ENCODE results near the gene VWA2.

VWA2 gene

GRCh38 chr10:114281461-114281860 lies 42.4 kb downstream of the VWA2 start:
- DNase-seq (ENCODE audit: low read depth, low spot score): no peak
- in situ Hi-C loops (cut with HindIII; ENCODE audit: low sequenced_read_pairs): no loop called here
- H3K4me3 ChIP-seq (ENCODE audit: low read depth, low read length): no peak overlapping the region
- TF ChIP-seq CTCF (IDR thresholded peaks at IDR 0.05; ENCODE audit: low read depth, low read length): no peak

- in situ Hi-C loops (cut with HindIII; ENCODE audit: low sequenced_read_pairs): no loop called here
- no peak for TF ChIP-seq CTCF (IDR thresholded peaks at IDR 0.05; ENCODE audit: low read depth, low read length)
- no peak overlapping the region for H3K4me3 ChIP-seq (ENCODE audit: low read depth, low read length)
- DNase-seq (ENCODE audit: low read depth, low spot score): no peak
These were observed 43.5 kb downstream of the VWA2 start for GRCh38 chr10:114282526-114282925.

GRCh38 chr10:114283091-114283490 lies 44.0 kb downstream of the VWA2 start:
- DNase-seq (ENCODE audit: low read depth, low spot score): no peak
- in situ Hi-C loops (cut with HindIII; ENCODE audit: low sequenced_read_pairs): no loop called here
- no peak for TF ChIP-seq CTCF (IDR thresholded peaks at IDR 0.05; ENCODE audit: low read depth, low read length)
- H3K4me3 ChIP-seq (ENCODE audit: low read depth, low read length): no peak overlapping the region

- no peak overlapping the region for H3K4me3 ChIP-seq (ENCODE audit: low read depth, low read length)
- DNase-seq (ENCODE audit: low read depth, low spot score): no peak
- in situ Hi-C loops (cut with HindIII; ENCODE audit: low sequenced_read_pairs): no loop called here
- TF ChIP-seq CTCF (IDR thresholded peaks at IDR 0.05; ENCODE audit: low read depth, low read length): no peak
These were observed 44.6 kb downstream of the VWA2 start for GRCh38 chr10:114283535-114284234.

GRCh38 chr10:114284346-114285071 lies 45.5 kb downstream of the VWA2 start:
- in situ Hi-C loops (cut with HindIII; ENCODE audit: low sequenced_read_pairs): no loop called here
- DNase-seq (ENCODE audit: low read depth, low spot score): no peak
- no peak for TF ChIP-seq CTCF (IDR thresholded peaks at IDR 0.05; ENCODE audit: low read depth, low read length)
- no peak overlapping the region for H3K4me3 ChIP-seq (ENCODE audit: low read depth, low read length)

- DNase-seq (ENCODE audit: low read depth, low spot score): no peak
- no peak for TF ChIP-seq CTCF (IDR thresholded peaks at IDR 0.05; ENCODE audit: low read depth, low read length)
- in situ Hi-C loops (cut with HindIII; ENCODE audit: low sequenced_read_pairs): no loop called here
These were observed 46.9 kb downstream of the VWA2 start for GRCh38 chr10:114285961-114286441.

More at GRCh38 chr10:114285961-114286441, 46.9 kb downstream of the VWA2 start:
- H3K4me3 ChIP-seq (ENCODE audit: low read depth, low read length): no peak overlapping the region
